Activated CD4-positive, alpha-beta T cell treated with anti-CD3 and anti-CD28 coated beads for 36 hours (primary cell): ENCODE measurements around the gene YBX2. TPM values are rescaled to one million over a fixed set of nuclear protein-coding genes. Genes with fewer than 3 reads are reported as not detected.
A peak's percentile ranks its signal among the peaks of the same experiment; 100 is the strongest.

Experiments used
- ATAC-seq: fragments of 200-7000 bp; cut with Tn5 transposase; one replicate; pipeline ENCODE4 v1.10.0; 2021; ENCODE audit warnings: mild to moderate bottlenecking, moderate library complexity
- CTCF ChIA-PET: fragments of 350-600 bp; sonication (Branson Sonifier 250); formaldehyde crosslinking; loops from one replicate; lab custom pipeline; 2021; ENCODE audit warnings: antibody characterized with exemption; lab: Charles Lee
- POLR2A ChIA-PET: fragments of 350-600 bp; sonication (Branson Sonifier 250); formaldehyde crosslinking; loops from one replicate; lab custom pipeline; 2021; ENCODE audit warnings: antibody characterized with exemption, inconsistent platforms; lab: Charles Lee
- DNase-seq: peaks from one replicate; pipeline ENCODE4 v3.0.0-alpha.2; 2020
- H3K27ac Mint-ChIP-seq: one replicate; pipeline ENCODE4 v1.8.0; 2021; ENCODE audit warnings: mixed read lengths
- H3K27me3 Mint-ChIP-seq: one replicate; pipeline ENCODE4 v1.8.0; 2021; ENCODE audit warnings: mixed read lengths
- H3K36me3 Mint-ChIP-seq: one replicate; pipeline ENCODE4 v1.8.0; 2021; ENCODE audit warnings: low read depth, mixed read lengths
- H3K4me1 Mint-ChIP-seq: one replicate; pipeline ENCODE4 v1.8.0; 2021; ENCODE audit warnings: mixed read lengths
- H3K4me3 Mint-ChIP-seq: one replicate; pipeline ENCODE4 v1.8.0; 2021; ENCODE audit warnings: mild to moderate bottlenecking, moderate library complexity, mixed read lengths
- H3K9me3 Mint-ChIP-seq: one replicate; pipeline ENCODE4 v1.8.0; 2021; ENCODE audit warnings: low read depth, mixed read lengths
- intact Hi-C, 2 experiments: fragments of 100-400 bp; cut with DNase I in 1 of 2; cut with micrococcal nuclease in 1 of 2; formaldehyde crosslinking; loops; one replicate each; pipeline versions ENCODE4 v1.14.2 to v1.15.1; 2022 to 2024; cut with DNase I, micrococcal nuclease
- total RNA-seq, 2 experiments: library from RNA; stranded (reverse); gene quantifications; one replicate each; pipeline ENCODE4 v1.2.3, GENCODE V29; 2021

YBX2 gene
- total RNA-seq, 2 experiments from 2014 or later: 0.34 to 0.67 TPM

- no peaks in the 10 kb centered on the region for H3K36me3 Mint-ChIP-seq
- DNase-seq: no peak
- no peak for ATAC-seq
- peaks cover 17% of the 10 kb centered on the region for H3K4me1 Mint-ChIP-seq
- H3K27me3 Mint-ChIP-seq: peaks cover 17% of the 10 kb centered on the region
- H3K4me3 Mint-ChIP-seq: no peak overlapping the region
- H3K27ac Mint-ChIP-seq: no peak overlapping the region
- intact Hi-C loops: no loop called here
- ChIA-PET POLR2A (interaction anchor here (1.2 kb wide), 1 partner anchor 28 kb away, joined by 3 read pairs; no protein-coding TSS in a partner anchor), CTCF (interaction anchor here (1.2 to 2.5 kb wide), 2 partner anchors 11 to 13 kb away, joined by 3 to 12 read pairs; no protein-coding TSS in a partner anchor)
- H3K9me3 Mint-ChIP-seq: no peaks in the 10 kb centered on the region
These were observed 8.8 kb downstream of the YBX2 start for GRCh38 chr17:7285679-7286078.

- no peaks in the 10 kb centered on the region for H3K36me3 Mint-ChIP-seq
- no peaks in the 10 kb centered on the region for H3K9me3 Mint-ChIP-seq
- ATAC-seq (no peak), DNase-seq (no peak)
- POLR2A ChIA-PET: no interaction called here
- H3K27ac Mint-ChIP-seq: no peak overlapping the region
- H3K27me3 Mint-ChIP-seq: peaks cover 17% of the 10 kb centered on the region
- intact Hi-C loops: no loop called here
- no peak overlapping the region for H3K4me3 Mint-ChIP-seq
- CTCF ChIA-PET: interaction anchor here (1.2 to 1.3 kb wide), 2 partner anchors 11 to 14 kb away, joined by 3 to 9 read pairs; no protein-coding TSS in a partner anchor
- peaks cover 21% of the 10 kb centered on the region for H3K4me1 Mint-ChIP-seq
These were observed 9.5 kb downstream of the YBX2 start for GRCh38 chr17:7284911-7285310.

GRCh38 chr17:7283471-7284216 lies 10.8 kb downstream of the YBX2 start:
- ATAC-seq (no peak), DNase-seq (no peak)
- H3K9me3 Mint-ChIP-seq: no peaks in the 10 kb centered on the region
- intact Hi-C loops: no loop called here
- peaks cover 17% of the 10 kb centered on the region for H3K27me3 Mint-ChIP-seq
- no peak overlapping the region for H3K4me3 Mint-ChIP-seq
- H3K27ac Mint-ChIP-seq: no peak overlapping the region
- ChIA-PET CTCF (interaction anchor here (0.5 to 5.9 kb wide), 7 partner anchors 13 to 851 kb away, joined by 3 to 45 read pairs (median 4); no protein-coding TSS in a partner anchor), POLR2A (interaction anchor here (0.6 kb wide), 2 partner anchors 63 to 292 kb away, joined by 3 read pairs; no protein-coding TSS in a partner anchor)
- H3K36me3 Mint-ChIP-seq: no peaks in the 10 kb centered on the region
- H3K4me1 Mint-ChIP-seq: peaks cover 21% of the 10 kb centered on the region

GRCh38 chr17:7282752-7283321 lies 11.6 kb downstream of the YBX2 start:
- no peak overlapping the region for H3K4me3 Mint-ChIP-seq
- ChIA-PET CTCF (interaction anchor here (0.5 to 5.9 kb wide), 10 partner anchors 13 to 852 kb away, joined by 3 to 45 read pairs (median 3); partner anchors contain the start of gene PHF23), POLR2A (interaction anchor here (0.6 kb wide), 2 partner anchors 176 to 293 kb away, joined by 3 read pairs; no protein-coding TSS in a partner anchor)
- H3K9me3 Mint-ChIP-seq: no peaks in the 10 kb centered on the region
- H3K4me1 Mint-ChIP-seq: peaks cover 21% of the 10 kb centered on the region
- DNase-seq (peak; percentile 28), ATAC-seq (no peak)
- peaks cover 17% of the 10 kb centered on the region for H3K27me3 Mint-ChIP-seq
- no peak overlapping the region for H3K27ac Mint-ChIP-seq
- intact Hi-C loops: no loop called here
- H3K36me3 Mint-ChIP-seq: no peaks in the 10 kb centered on the region

GRCh38 chr17:7281953-7282751 lies 12.3 kb downstream of the YBX2 start:
- CTCF ChIA-PET: interaction anchor here (0.6 to 5.9 kb wide), 10 partner anchors 9 to 482 kb away, joined by 3 to 45 read pairs (median 3); partner anchors contain the start of gene PHF23
- ATAC-seq (no peak), DNase-seq (peak; percentile 24)
- intact Hi-C loops: loop anchor here (1.0 to 2.0 kb wide), 15 partner anchors 25 to 279 kb away; partner anchors contain the start of genes ACAP1 (in 1 of the 2), DVL2 (in 1 of the 2), EIF5A (in 1 of the 2) and ELP5 (in 1 of the 2)
- peaks cover 21% of the 10 kb centered on the region for H3K4me1 Mint-ChIP-seq
- peaks cover 17% of the 10 kb centered on the region for H3K27me3 Mint-ChIP-seq
- H3K36me3 Mint-ChIP-seq: no peaks in the 10 kb centered on the region
- H3K9me3 Mint-ChIP-seq: no peaks in the 10 kb centered on the region
- H3K27ac Mint-ChIP-seq: no peak overlapping the region
- peak overlapping the region; percentile 70 for H3K4me3 Mint-ChIP-seq
- POLR2A ChIA-PET: interaction anchor here (0.6 kb wide), 1 partner anchor 177 kb away, joined by 3 read pairs; no protein-coding TSS in a partner anchor

- no peaks in the 10 kb centered on the region for H3K9me3 Mint-ChIP-seq
- intact Hi-C loops: loop anchor here (1.0 to 2.0 kb wide), 15 partner anchors 26 to 280 kb away; partner anchors contain the start of genes ACAP1 (in 1 of the 2), DVL2 (in 1 of the 2), EIF5A (in 1 of the 2) and ELP5 (in 1 of the 2)
- H3K27ac Mint-ChIP-seq: no peak within 1 kb of the TSS
- ChIA-PET CTCF (interaction anchor here (0.7 to 5.9 kb wide), 15 partner anchors 10 to 279 kb away, joined by 3 to 45 read pairs (median 3); partner anchors contain the start of genes ACAP1, NEURL4 and NLGN2), POLR2A (interaction anchor here (0.5 to 1.0 kb wide), 2 partner anchors 17 to 32 kb away, joined by 4 read pairs; no protein-coding TSS in a partner anchor)
- peak; percentile 87 for ATAC-seq
- peak within 1 kb of the TSS; percentile 70 for H3K4me3 Mint-ChIP-seq
- peak; percentile 96 for DNase-seq
- peaks cover 21% of the 10 kb centered on the region for H3K4me1 Mint-ChIP-seq
- no peaks in the 10 kb centered on the region for H3K36me3 Mint-ChIP-seq
- H3K27me3 Mint-ChIP-seq: peaks cover 17% of the 10 kb centered on the region
These were observed 13.1 kb downstream of the YBX2 start, which contains the start of gene SLC2A4 for GRCh38 chr17:7281074-7281952. SLC2A4 (plus strand) TSS chr17:7281718; CDS start chr17:7281935, 217 bp downstream.

- ATAC-seq (peak; percentile 84), DNase-seq (peak; percentile 92)
- no peaks in the 10 kb centered on the region for H3K36me3 Mint-ChIP-seq
- no peak overlapping the region for H3K27ac Mint-ChIP-seq
- peaks cover 21% of the 10 kb centered on the region for H3K4me1 Mint-ChIP-seq
- H3K9me3 Mint-ChIP-seq: no peaks in the 10 kb centered on the region
- intact Hi-C loops: loop anchor here (1.0 to 2.0 kb wide), 20 partner anchors 16 to 309 kb away; partner anchors contain the start of genes EIF5A (in 2 of the 2), ACAP1 (in 1 of the 2), DVL2 (in 1 of the 2) and ELP5 (in 1 of the 2)
- POLR2A ChIA-PET: interaction anchor here (0.5 to 1.0 kb wide), 2 partner anchors 16 to 33 kb away, joined by 4 read pairs; no protein-coding TSS in a partner anchor
- peaks cover 17% of the 10 kb centered on the region for H3K27me3 Mint-ChIP-seq
- CTCF ChIA-PET: interaction anchor here (0.6 to 5.9 kb wide), 17 partner anchors 16 to 935 kb away, joined by 3 to 45 read pairs (median 3); partner anchors contain the start of genes NEURL4 and NLGN2
- H3K4me3 Mint-ChIP-seq: peak overlapping the region; percentile 70
These were observed 13.8 kb downstream of the YBX2 start for GRCh38 chr17:7280519-7281073.

- Mint-ChIP-seq H3K36me3 (no peaks in the 10 kb centered on the region), H3K27ac (no peak overlapping the region), H3K9me3 (no peaks in the 10 kb centered on the region), H3K4me1 (peaks cover 21% of the 10 kb centered on the region), H3K4me3 (no peak overlapping the region), H3K27me3 (peaks cover 17% of the 10 kb centered on the region)
- ATAC-seq (no peak), DNase-seq (no peak)
- POLR2A ChIA-PET: no interaction called here
- intact Hi-C loops: no loop called here
- CTCF ChIA-PET: interaction anchor here (0.6 to 5.9 kb wide), 2 partner anchors 17 to 26 kb away, joined by 3 to 45 read pairs; no protein-coding TSS in a partner anchor
These were observed 15.0 kb downstream of the YBX2 start for GRCh38 chr17:7279448-7279847.

GRCh38 chr17:7266784-7267183 lies 27.7 kb downstream of the YBX2 start:
- intact Hi-C loops: no loop called here
- peaks cover 20% of the 10 kb centered on the region for H3K4me1 Mint-ChIP-seq
- POLR2A ChIA-PET: no interaction called here

More at GRCh38 chr17:7266784-7267183, 27.7 kb downstream of the YBX2 start:
- Mint-ChIP-seq H3K27me3 (peaks cover 24% of the 10 kb centered on the region), H3K27ac (no peak overlapping the region), H3K4me3 (no peak overlapping the region), H3K9me3 (no peaks in the 10 kb centered on the region), H3K36me3 (no peaks in the 10 kb centered on the region)
- CTCF ChIA-PET: interaction anchor here (0.9 to 2.1 kb wide), 3 partner anchors 30 to 221 kb away, joined by 3 to 11 read pairs (median 4); no protein-coding TSS in a partner anchor
- ATAC-seq (no peak), DNase-seq (no peak)
